ENCODE data around the gene LITAF.
"Not testable (repeated sequence)": the region's sequence is repeated elsewhere in the genome, so short reads cannot be mapped to it uniquely, and the experiment has no call there.

The LITAF gene

DNA sequence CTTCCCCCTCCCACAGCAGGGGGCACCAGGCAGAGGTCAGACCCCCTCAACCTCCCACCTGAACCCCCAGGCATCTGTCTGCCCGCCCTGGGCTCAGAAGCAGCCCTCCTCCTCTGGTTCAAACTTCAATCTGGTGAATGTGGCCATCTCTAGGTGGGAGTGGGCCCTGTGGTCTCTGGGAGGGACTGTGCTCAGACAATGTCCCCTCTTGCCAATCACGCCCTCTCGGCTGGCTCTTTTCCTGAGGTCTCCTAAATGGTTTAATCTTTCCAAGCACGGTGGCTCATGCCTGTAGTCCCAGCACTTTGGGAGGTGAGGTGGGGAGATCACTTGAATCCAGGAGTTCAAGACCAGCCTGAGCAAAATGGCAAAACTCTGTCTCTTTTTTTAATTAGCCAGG is 15.2 kb downstream of the LITAF start:
- DNase-seq: no peak

DNA sequence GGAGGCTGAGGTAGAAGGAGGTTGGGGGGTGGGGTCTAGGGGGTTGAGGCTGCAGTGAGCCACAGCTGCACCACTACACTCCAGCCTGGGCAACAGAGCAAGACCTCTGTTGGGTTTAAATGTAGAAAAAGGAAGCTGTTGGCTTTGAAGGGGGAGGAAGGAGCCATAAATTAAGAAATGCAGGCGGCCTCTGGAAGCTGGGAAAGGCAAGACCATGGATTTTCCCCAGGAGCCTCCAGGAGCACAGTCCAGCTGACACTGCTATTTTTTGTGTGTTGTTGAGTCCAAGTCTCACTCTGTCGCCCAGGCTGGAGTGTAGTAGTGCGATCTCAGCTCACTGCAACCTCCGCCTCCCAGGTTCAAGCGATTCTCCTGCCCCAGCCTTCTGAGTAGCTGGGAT is 15.9 kb downstream of the LITAF start:
- DNase-seq: no peak

DNA sequence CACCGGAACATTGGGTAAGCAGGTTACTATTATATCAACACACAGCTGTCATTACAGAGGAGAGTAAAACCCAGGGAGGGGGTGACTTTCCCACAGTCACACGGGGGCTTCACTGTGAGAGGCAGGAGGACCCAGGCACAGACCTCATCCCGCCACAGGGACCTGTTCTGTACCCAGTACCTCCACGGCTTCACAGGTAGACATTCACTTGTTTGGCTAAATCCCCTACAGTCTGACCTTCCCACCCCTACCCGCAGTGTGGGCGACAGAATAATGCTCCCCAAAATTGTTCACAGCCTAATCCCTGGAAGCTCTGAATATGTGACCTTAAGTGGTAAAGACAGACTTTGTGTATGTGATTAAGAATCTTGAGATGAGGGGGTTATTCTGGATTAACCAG is 16.5 kb downstream of the LITAF start:
- no peak for DNase-seq

DNA sequence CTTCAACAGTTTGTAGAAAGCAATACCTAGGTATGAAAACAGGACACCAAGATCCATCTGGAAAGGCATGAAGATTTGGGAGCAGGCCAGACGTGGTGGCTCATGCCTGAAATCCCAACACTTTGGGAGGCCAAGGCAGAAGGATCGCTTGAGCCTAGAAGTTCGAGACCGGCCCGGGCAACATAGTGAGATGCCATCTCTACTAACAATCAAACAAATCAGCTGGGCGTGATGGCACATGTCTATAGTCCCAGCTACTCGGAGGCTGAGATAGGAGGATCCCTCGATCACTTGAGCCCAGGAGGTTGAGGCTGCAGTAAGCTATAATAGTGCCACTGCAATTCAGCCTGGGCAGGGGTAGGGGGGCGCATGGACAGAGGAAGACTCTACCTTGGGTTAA is 20.3 kb downstream of the LITAF start:
- no peak for DNase-seq

DNA sequence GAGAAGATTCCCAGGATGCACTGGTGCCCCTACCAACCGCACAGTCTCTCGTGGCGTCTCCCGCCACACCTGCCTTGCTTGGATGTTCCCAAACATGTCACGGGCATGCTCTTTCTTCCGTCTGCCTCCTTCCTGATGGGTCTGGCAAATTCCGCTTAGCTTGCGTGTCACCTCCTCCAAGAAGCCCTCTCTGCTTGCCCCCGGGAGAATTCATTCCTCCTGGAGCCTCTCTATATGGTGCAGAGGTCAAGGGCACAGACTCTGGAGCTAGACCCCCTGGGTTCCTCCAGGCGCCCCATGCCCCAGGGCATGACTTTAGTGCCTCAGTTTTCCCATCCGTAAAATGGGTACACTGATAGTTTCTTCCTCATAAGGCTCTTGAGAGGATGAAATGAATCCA is 21.1 kb downstream of the LITAF start:
- DNase-seq: no peak

DNA sequence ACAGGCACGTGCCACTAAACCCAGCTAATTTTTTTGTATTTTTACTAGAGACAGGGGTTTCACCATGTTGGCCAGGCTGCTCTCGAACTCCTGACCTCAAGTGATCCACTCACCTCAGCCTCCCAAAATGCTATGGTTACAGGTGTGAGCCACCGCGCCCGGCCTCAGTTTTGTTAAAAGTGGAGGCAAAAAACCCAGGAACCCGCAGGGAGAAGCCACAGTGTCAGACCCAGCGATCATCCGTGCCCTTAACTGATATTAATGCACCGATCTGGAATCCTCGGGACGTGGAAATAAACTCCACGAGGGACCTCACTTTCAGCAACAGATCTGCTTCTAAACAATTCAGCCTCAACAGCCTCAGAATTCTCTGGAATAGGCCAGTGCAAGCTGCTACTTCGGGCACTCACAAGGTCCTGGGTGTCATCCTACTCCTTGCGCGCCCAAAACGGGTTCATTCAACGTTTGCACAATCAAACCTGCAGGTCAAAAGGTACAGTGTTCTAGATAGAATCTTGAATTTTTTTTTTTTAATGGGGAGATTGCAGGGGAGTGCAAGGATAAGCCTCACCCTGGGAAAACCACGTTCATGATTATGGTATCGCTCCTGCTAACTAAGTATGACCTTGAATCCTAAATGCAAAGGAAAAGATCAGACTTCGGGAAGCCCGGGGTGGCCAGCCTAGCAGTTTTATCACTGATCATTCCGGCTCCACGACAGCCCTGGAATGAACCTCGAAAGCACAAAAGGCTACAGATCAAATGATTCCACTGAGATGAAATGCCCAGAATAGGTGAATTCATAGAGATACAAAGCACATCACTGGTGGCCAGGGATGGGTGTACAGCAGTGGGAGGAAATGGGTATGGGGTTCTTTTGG is 22.4 kb downstream of the LITAF start:
- no peak for DNase-seq

DNA sequence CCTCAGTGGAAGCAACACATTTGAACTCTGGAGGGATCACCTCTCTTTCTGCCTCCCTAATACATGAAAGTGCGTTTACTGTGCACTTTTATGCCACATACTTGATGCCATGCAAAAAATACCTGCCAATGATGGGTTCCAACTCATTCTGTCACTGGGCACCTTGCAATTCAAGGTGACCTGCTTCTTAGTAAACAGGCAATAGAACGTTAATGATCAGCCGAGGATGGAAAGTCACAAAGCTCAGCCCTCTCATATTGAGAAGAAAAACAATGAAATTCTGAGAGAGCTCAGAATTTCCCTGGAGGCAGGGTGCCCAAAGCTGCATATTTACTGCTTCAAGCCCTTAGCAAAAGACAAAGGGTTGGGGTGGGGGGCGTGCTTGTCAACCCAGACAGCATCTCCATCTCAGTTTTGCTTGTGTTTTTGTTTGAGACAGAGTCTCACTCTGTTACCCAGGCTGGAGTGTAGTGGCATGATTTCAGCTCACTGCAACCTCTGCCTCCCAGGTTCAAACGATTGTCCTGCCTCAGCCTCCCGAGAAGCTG is 23.2 kb downstream of the LITAF start:
- no peak for DNase-seq

DNA sequence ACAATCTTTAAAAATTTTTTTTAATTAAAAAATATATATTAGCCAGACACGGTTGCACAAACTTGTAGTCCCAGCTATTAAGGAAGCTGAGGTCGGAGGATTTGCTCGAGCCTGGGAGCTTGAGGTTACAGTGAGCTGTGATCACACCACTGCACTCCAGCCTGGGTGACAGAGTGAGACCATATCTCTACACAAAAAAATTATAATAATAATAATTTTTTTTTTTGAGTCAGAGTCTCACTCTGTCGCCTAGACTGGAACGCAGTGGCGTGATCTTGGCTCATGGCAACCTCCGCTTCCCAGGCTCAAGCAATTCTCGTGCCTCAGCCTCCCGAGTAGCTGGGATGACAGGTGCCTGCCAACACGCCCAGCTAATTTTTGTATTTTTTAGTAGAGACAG is 23.8 kb downstream of the LITAF start:
- no peak for DNase-seq

DNA sequence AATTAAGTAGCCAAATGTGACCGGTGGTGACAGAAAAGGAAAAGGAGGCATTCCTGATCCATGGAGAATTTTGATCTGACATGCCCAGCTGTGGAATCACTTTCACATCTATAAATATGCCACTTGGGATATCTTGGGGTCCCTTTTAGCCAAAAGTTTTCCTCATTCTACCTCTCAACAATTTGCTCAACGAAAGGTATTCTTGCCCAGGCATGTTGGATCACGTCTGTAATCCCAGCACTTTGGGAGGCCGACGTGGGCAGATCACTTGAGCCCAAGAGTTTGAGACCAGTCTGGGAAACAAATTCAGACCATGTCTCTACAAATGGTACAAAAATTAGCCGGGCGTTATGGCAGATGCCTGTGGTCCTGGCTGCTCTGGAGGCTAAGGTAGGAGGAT is 24.3 kb downstream of the LITAF start:
- DNase-seq: no peak

DNA sequence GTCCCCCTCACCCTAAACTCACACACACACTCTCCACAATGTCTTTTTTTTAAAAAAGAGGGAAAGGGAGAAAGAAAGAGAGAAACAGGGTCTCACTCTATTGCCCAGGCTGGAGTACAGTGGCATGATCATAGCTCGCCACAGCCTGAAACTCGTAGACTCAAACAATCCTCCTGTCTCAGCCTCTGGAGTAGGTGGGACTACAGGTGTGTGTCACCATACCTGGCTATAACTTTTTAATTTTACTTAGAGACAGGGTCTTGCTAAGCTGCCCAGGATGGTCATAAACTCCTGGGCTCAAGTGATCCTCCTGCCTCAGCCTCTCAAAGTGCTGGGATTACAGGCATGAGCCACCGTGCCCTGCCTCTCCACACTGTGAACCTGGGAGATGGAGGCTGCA is 24.9 kb downstream of the LITAF start:
- DNase-seq: no peak

DNA sequence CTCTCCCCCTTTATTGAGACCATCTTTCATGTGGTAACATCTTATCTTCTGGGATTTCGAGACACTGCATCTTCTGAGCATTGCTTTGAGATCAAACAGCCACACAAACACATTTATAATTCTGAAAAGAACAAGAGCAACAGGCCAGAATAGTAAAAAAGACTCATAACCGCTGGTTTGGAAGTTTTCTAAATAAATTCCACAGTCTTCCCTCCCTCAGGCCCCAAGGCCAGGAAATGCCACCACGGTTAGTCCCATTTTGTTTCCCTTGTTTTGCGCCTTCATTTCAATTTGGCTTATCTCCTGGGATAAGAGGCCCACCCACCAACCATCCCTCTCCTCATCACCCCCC is 25.3 kb downstream of the LITAF start:
- no peak for DNase-seq

DNA sequence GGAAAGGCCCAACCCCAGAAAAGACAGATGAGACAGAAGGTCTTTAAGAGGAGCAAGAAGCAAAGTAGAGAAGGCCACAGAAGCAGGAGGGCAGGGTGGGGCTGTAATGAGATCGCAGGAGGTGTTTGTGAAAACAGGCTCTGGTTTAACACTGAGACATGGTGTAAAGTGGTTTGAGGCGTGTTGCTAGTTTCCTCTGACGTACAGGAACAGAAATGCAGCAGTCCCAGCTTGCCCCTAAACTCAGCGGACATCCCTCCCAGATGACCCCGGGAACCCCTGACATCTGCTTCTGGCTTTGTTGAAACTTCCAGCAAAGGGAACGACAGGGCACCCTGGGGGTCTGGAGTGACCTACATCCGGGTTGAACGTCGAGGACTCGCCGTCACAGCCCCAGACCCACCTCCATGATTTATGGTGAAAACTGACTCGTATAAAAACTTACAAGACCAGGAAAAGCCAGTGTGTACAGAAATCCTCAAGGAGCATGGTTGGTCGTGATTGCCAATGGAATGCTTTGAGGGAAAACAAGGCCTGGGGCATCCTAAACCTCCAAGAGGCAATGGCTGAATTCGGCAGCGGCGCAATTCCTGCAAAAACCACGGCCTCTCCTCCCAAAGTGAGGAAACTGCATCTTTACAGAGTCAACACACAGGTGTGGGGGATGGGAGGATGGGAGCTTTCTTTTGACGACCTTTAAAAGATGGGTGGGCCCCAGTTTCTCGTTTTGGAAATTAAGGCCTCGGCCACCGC is 25.8 kb downstream of the LITAF start:
- no peak for DNase-seq

DNA sequence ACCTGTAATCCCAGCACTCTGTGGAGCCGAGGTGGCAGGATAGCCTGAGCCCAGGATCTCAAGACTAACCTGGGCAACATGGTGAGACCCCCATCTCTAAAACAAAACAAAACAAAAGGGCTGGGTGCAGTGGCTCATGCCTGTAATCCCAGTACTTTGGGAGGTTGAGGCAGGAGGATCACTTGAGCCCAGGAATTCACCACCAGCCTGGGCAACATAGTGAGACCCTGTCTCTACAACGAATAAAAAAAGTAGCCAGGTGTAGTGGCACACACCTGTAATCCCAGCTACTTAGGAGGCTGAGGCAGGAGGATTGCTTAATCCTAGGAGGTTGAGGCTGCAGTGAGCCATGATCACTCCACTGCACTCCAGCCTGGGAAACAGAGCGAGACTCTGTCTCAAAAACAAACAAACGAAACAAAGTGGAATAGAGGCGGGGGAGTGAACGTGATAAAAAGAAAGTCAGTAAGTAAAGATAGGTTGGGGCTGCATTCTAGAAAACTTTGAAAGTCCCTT is 28.4 kb downstream of the LITAF start:
- not testable (repeated sequence) for DNase-seq

DNA sequence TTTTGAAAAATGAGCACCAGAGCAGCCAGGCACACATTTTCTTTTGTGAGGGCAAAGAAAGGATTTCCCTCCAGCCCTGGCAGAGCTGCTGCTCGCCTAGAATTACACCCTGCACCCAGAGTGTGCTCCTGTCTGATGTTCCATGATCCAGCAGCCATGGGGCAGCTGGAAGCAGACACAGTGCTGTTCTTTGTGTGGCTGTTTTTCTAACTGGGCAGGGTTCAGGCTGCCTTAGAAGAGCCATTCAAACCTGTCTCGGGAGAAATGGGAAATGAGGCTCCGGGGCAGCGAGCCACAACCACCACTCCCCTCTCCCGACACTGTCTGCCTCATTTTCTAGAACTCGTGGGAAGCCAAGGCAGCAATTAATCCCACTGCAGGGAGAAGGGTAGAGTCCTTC is 28.9 kb downstream of the LITAF start:
- DNase-seq: no peak

DNA sequence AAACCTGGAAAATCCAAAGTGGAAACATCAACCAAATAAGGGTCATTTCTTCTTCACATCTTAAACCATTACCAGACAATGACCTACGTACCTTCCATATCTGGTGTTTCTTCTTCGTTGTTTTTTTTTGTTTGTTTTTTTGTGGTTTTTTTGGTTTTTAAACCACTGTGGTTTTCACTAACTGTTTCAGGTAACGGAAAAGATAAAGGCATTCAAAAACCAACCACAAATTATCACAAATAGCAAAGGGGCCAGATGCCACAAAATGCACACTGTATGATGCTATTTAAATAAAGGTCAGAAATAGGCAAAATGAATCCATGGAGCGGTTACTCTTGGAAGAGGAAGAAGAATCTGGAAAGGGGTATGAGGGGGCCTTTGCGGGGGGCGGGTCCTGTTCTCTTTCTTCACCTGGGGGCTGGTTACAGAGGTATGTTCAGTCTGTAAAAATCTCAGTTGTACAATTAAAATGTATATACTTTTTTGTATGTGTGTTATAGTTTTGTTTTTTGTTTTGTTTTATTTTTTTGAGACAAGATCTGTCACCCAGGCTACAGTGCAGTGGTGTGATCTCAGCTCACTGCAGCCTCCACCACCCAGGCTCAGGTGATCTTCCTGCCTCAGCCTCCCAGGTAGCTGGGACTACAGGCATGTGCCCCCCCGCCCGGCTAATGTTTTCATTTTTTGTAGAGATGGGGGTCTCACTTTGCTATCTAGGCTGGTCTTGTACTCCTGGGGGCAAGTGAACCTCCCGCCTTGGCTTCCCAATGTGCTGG is 29.6 kb downstream of the LITAF start:
- DNase-seq: no peak

DNA sequence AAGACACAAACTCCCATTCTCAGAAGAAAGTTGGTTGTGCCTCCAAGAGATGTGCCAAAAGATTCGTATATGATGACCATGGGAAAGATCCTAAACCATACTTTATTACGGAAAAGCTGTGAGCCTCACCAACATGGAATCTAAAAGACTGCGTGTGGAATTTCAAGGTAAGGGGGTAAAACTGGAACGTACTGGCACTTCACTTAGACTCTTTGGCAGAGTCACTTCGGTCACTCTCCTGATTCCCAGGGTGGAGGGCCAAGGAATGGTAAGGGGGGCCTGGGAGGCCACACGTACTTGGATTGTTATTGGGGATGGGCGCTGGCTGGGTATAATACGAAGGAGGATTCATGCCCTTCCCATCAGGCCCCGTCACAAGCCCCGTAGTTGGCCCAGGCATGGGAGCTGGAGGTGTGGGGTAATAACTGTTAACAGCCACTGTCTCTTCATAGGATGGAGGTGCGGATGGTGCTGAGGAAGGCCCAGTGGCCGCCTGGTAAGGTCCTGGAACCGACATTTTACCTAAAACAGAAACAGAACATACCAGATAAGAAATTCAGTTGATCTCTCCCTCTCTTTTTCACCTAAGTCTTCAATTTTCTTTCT is 30.4 kb downstream of the LITAF start:
- no peak for DNase-seq

DNA sequence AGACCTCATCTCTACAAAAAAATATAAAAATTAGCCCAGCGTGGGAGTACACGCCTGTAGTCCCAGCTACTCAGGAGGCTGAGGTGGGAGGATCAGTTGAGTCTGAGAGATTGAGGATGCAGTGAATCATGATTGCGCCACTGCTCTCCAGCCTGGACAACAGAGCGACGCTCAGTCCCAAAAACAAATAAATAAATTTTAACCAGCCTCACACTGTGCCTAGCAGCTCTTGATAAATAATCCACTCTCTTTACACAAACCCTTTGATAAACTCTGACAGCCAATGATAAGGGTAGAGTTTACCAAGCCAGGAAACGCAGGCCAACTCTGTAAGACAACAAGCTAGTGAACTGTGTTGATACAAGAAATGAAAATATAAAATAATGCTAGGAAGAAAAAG is 32.7 kb downstream of the LITAF start:
- no peak for DNase-seq

DNA sequence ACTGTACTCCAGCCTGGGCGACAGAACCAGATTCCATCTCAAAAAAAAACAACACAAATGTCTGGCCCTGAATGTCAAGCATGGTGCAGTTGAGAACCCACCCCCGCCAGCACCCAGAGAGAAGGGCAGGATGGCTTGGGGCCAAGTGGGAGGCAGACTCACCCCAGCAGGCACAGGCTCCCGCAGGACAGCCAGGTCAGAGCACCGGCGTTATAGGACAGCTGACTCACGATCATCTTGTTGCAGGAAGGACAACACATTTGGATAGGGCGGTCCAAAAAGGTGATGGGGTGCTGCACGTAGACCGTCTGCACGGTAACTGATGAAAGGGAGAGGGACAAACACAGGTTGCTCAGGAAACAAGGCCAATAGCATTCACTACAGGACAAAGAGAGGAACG is 33.3 kb downstream of the LITAF start:
- no peak for DNase-seq

DNA sequence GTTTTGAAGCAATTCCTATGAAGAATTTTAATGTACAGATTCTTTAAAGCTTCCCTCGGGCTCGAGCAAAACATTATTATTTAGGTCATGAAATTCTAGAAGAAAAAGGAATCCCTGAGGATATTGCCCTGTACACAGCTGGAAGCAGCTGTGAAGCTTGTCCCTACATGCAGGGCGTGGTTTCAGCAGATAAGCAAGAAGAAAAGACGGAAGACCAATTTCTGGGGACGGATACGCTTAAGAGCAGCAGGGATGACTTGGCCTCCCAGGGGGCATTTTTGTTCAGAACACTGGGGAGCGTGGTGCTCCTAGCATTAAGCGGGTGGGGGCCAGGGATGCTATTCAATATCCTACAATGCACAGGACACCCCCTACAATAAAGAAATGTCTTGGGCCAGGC is 34.3 kb downstream of the LITAF start:
- DNase-seq: no peak

DNA sequence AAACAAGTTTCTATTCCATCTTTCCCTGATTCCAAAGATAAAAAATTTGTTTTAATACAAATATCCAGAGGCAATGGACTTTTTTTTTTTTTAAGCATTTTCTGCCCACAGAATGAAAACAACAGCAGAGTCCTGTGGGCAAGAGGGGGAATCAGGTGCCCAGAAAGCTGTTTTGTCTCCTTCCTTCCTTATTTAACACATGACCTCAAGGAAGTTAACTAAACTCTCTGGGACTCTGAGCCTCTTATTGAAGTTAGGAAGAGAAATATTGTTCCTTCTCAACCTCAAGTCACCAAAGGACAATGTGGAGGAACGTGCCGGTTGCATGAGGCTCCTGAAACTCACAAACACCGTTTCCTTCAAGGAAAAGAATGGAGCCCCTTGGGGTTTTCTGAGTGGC is 34.9 kb downstream of the LITAF start:
- no peak for DNase-seq

DNA sequence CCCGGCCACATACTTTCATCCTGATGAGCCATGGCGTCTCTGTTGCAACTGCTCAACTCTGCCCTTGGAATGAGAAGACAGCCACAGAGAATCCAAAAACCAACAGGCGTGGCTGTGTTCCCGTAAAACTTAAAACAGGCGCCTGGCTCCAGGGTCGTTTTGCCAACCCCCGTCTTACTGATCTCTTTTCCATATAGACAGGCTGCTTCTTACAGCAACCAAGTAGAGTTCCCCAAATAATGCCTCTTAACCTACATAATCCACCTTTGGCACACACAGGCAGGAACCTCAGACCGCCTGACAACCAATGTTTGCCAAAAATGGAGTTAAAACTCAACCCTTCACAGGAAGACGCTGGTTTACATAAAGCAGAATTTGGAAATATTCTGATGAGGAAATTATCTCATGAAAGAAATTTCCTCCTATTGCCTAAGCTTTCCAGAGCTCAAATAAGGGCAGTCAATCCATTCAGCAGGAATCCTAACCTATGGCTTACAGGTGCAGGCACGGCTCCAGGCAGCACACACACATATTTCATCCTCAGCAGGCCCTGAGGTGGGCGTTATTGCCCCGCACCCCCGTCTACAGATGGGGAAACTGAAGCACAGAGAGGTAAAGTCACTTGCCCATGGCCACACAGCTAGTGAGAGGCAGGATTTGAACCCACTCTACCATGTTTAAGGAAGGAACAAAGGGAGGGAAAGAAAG is 35.8 kb downstream of the LITAF start:
- DNase-seq: no peak
